Stomach (tissue), 9 donors: ENCODE results near the gene ENAH. TPM values are rescaled to one million over a fixed set of nuclear protein-coding genes. Genes with fewer than 3 reads are reported as not detected.

Experiments
- DNase-seq, 2 donors: peaks; one replicate each; pipeline versions ENCODE4 v3.0.0 to v3.0.0-alpha.2; 2013 to 2019
- H3K27ac ChIP-seq, 5 donors: fragments of 200-600 bp in 4 of 5; sonication (generic) in 4 of 5; one replicate each; pipeline ENCODE4 v1.5.1; 2013 to 2019; ENCODE audit warnings: mild to moderate bottlenecking in 1 of 5, moderate library complexity in 1 of 5
- H3K27me3 ChIP-seq, 3 donors: fragments of 200-600 bp; sonication (generic); one replicate each; pipeline ENCODE4 v1.5.1; 2017 to 2019; ENCODE audit warnings: mixed run types in 1 of 3
- H3K36me3 ChIP-seq, 4 donors: fragments of 200-600 bp; sonication (generic); 1 replicate in 3 of 4; 2 replicates in 1 of 4; pipeline ENCODE4 v1.5.1; 2016 to 2019
- H3K4me1 ChIP-seq, 4 donors: fragments of 200-600 bp; sonication (generic); one replicate each; pipeline ENCODE4 v1.5.1; 2016 to 2019
- H3K4me3 ChIP-seq, 4 donors: fragments of 200-600 bp; sonication (generic) in 3 of 4; one replicate each; pipeline ENCODE4 v1.5.1; 2016 to 2019; ENCODE audit warnings: mild to moderate bottlenecking in 1 of 4
- H3K9me3 ChIP-seq, 4 donors: fragments of 200-600 bp; sonication (generic); one replicate each; pipeline ENCODE4 v1.5.1; 2016 to 2019
- CTCF ChIP-seq, 7 experiments: fragments of 450-650 bp in 4 of 7; fragments of 200-600 bp in 3 of 7; sonication (generic) in 3 of 7; IDR thresholded peaks; one replicate each; pipeline ENCODE4 v1.5.1; 2016 to 2019; ENCODE audit warnings: antibody characterized with exemption in 7 of 7, control low read depth in 2 of 7, mild to moderate bottlenecking in 1 of 7
- EP300 ChIP-seq: sonication (generic); formaldehyde crosslinking; IDR thresholded peaks from one replicate; pipeline ENCODE4 v1.6.1; 2017; ENCODE audit warnings: antibody characterized with exemption
- POLR2A ChIP-seq, 4 donors: fragments of 450-650 bp; IDR thresholded peaks; one replicate each; pipeline ENCODE4 v1.6.1; 2016; ENCODE audit warnings: antibody characterized with exemption in 4 of 4, control low read depth in 2 of 4, mild to moderate bottlenecking in 1 of 4, moderate library complexity in 1 of 4
- POLR2AphosphoS5 ChIP-seq, 3 donors: sonication (generic); formaldehyde crosslinking; IDR thresholded peaks; one replicate each; pipeline ENCODE4 v1.6.1; 2016; ENCODE audit warnings: antibody characterized with exemption in 3 of 3
- WGBS, 5 donors: extraction: QIAGEN DNeasy Blood & Tissue Kit in 3 of 5; methylation state at CpG; one replicate each; pipeline versions ENCODE4 v1.1.5 to v1.1.7; 2013 to 2018; 5-methylcytosine and 5-hydroxymethylcytosine counted together
- intact Hi-C: fragments of 100-400 bp; cut with DNase I; formaldehyde crosslinking; loops from one replicate; pipeline ENCODE4 v1.15.1; 2023; ENCODE audit warnings: low total_unique reads
- polyA plus RNA-seq, 3 donors: library from polyadenylated mRNA; stranded (reverse); fragments of 200-250 nt; gene quantifications; one replicate each; pipeline ENCODE4 v1.2.3, GENCODE V29; 2013
- total RNA-seq, 5 donors: library from RNA; depleted of rRNA; stranded (reverse); fragments of >200 nt; gene quantifications; one replicate each; pipeline versions ENCODE4 v1.1.0 to v1.2.3, GENCODE V29; 2014 to 2016
- donor health status: healthy with polysubstance abuse.
- donor health status: Bipolar disorder and iron deficiency.
- donor health status: healthy.

The ENAH gene
- total and polyA plus RNA-seq, 8 donors = 8.5 to 186 (median 110) TPM

GRCh38 chr1:225468270-225469020 lies 184.5 kb downstream of the ENAH start:
- H3K4me1 ChIP-seq = peaks cover 0 to 20% (median 2%) of the 10 kb centered on the region in 4 donors
- no peaks in the 10 kb centered on the region for H3K36me3 ChIP-seq
- no peaks in the 10 kb centered on the region for H3K27me3 ChIP-seq
- peak overlapping the region in 1 of 4 donors; percentile 25 for H3K4me3 ChIP-seq
- peak overlapping the region in 4 of 5 donors; percentile 71 to 87 (median 78) for H3K27ac ChIP-seq
- no peaks in the 10 kb centered on the region for H3K9me3 ChIP-seq
- TF ChIP-seq EP300 = no peak
- TF ChIP-seq POLR2A (IDR thresholded peaks at IDR 0.05) = no peak
- TF ChIP-seq POLR2AphosphoS5 (IDR thresholded peaks at IDR 0.05) = no peak
- TF ChIP-seq CTCF (IDR thresholded peaks at IDR 0.05) = no peak
- DNase-seq = no peak
- intact Hi-C loops = no loop called here
- 75 to 84% (median 79%) methylated on average over 9 to 10 of the region's 10 CpGs for WGBS, 5 donors

GRCh38 chr1:225467193-225468020 lies 185.5 kb downstream of the ENAH start:
- TF ChIP-seq CTCF (IDR thresholded peaks at IDR 0.05) (no peak), EP300 (no peak), POLR2A (IDR thresholded peaks at IDR 0.05) (no peak), POLR2AphosphoS5 (IDR thresholded peaks at IDR 0.05) (peak in 2 of 3 donors; percentile 51 to 69)
- peaks cover 0 to 31% (median 7%) of the 10 kb centered on the region in 4 donors for H3K4me1 ChIP-seq
- peak overlapping the region; percentile 66 to 87 (median 73) for H3K27ac ChIP-seq
- H3K36me3 ChIP-seq = no peaks in the 10 kb centered on the region
- 48 to 67% (median 64%) methylated on average over 21 to 26 of the region's 26 CpGs for WGBS, 5 donors
- H3K27me3 ChIP-seq = no peaks in the 10 kb centered on the region
- peak; percentile 63 to 85 for DNase-seq
- intact Hi-C loops = no loop called here
- no peaks in the 10 kb centered on the region for H3K9me3 ChIP-seq
- H3K4me3 ChIP-seq = peak overlapping the region; percentile 4 to 37 (median 28)

GRCh38 chr1:225466848-225467192 lies 186.1 kb downstream of the ENAH start:
- Histone ChIP-seq H3K4me3 (no peak overlapping the region), H3K27me3 (no peaks in the 10 kb centered on the region), H3K27ac (peak overlapping the region in 4 of 5 donors; percentile 71 to 87 (median 78)), H3K36me3 (no peaks in the 10 kb centered on the region), H3K9me3 (no peaks in the 10 kb centered on the region), H3K4me1 (peaks cover 0 to 36% (median 10%) of the 10 kb centered on the region in 4 donors)
- WGBS, 5 donors = 84 to 93% (median 86%) methylated on average over 4 of the region's 4 CpGs
- intact Hi-C loops = no loop called here
- no peak for DNase-seq
- TF ChIP-seq POLR2A (IDR thresholded peaks at IDR 0.05) (no peak), CTCF (IDR thresholded peaks at IDR 0.05) (no peak), EP300 (no peak), POLR2AphosphoS5 (IDR thresholded peaks at IDR 0.05) (no peak)

GRCh38 chr1:225465793-225466517 lies 187.0 kb downstream of the ENAH start:
- intact Hi-C loops = no loop called here
- H3K27me3 ChIP-seq = no peaks in the 10 kb centered on the region
- H3K27ac ChIP-seq = no peak overlapping the region

More at GRCh38 chr1:225465793-225466517, 187.0 kb downstream of the ENAH start:
- no peak for DNase-seq
- TF ChIP-seq POLR2AphosphoS5 (IDR thresholded peaks at IDR 0.05) (no peak), POLR2A (IDR thresholded peaks at IDR 0.05) (no peak), EP300 (no peak), CTCF (IDR thresholded peaks at IDR 0.05) (no peak)
- Histone ChIP-seq H3K36me3 (no peaks in the 10 kb centered on the region), H3K9me3 (no peaks in the 10 kb centered on the region), H3K4me3 (no peak overlapping the region), H3K4me1 (peaks cover 3 to 44% (median 18%) of the 10 kb centered on the region in 4 donors)
- 89 to 95% (median 91%) methylated on average over 19 to 26 of the region's 26 CpGs for WGBS, 5 donors
